Endothelial cell (in vitro differentiated cells): ENCODE data around the gene BCAM. TPM values are rescaled to one million over a fixed set of nuclear protein-coding genes. Genes with fewer than 3 reads are reported as not detected.
"Not testable (repeated sequence)": the region's sequence is repeated elsewhere in the genome, so short reads cannot be mapped to it uniquely, and the experiment has no call there.

Experiments
- DNase-seq: peaks from one replicate; pipeline ENCODE4 v3.0.0; 2021; ENCODE audit warnings: low spot score
- H3K27ac Mint-ChIP-seq: one replicate; pipeline ENCODE4 v1.8.0; 2021; ENCODE audit warnings: mixed read lengths, inconsistent platforms; ENCODE audit not compliant: unreplicated experiment
- H3K27me3 Mint-ChIP-seq: one replicate; pipeline ENCODE4 v1.8.0; 2021; ENCODE audit warnings: mild to moderate bottlenecking, moderate library complexity, mixed read lengths, inconsistent platforms; ENCODE audit not compliant: unreplicated experiment
- H3K36me3 Mint-ChIP-seq: one replicate; pipeline ENCODE4 v1.8.0; 2021; ENCODE audit warnings: mild to moderate bottlenecking, low read depth, mixed read lengths, inconsistent platforms; ENCODE audit not compliant: unreplicated experiment
- H3K4me1 Mint-ChIP-seq: one replicate; pipeline ENCODE4 v1.8.0; 2021; ENCODE audit warnings: mild to moderate bottlenecking, mixed read lengths, inconsistent platforms; ENCODE audit not compliant: unreplicated experiment
- H3K4me3 Mint-ChIP-seq: one replicate; pipeline ENCODE4 v1.8.0; 2021; ENCODE audit warnings: mild to moderate bottlenecking, mixed read lengths, inconsistent platforms; ENCODE audit not compliant: unreplicated experiment
- H3K9me3 Mint-ChIP-seq: one replicate; pipeline ENCODE4 v1.8.0; 2021; ENCODE audit warnings: mixed read lengths, inconsistent platforms; ENCODE audit not compliant: unreplicated experiment
- total RNA-seq: library from RNA; stranded (reverse); fragmentation: NEBNext Ultra II Directional; extraction: Animal tissue kit (Norgen Biotek cat#: 25700); gene quantifications from one replicate; pipeline ENCODE4 v1.2.1, GENCODE V29; 2021; ENCODE audit not compliant: unreplicated experiment
- TF ChIP-seq, protein P1 (sequence below): fragments of 200-600 bp; sonication (generic); IDR thresholded peaks from one replicate; pipeline ENCODE4 v1.5.0; 2021; ENCODE audit warnings: antibody characterized with exemption; ENCODE audit not compliant: unreplicated experiment

Gene BCAM
- total RNA-seq, 1 donor from 2014 or later = 6.9 TPM

DNA sequence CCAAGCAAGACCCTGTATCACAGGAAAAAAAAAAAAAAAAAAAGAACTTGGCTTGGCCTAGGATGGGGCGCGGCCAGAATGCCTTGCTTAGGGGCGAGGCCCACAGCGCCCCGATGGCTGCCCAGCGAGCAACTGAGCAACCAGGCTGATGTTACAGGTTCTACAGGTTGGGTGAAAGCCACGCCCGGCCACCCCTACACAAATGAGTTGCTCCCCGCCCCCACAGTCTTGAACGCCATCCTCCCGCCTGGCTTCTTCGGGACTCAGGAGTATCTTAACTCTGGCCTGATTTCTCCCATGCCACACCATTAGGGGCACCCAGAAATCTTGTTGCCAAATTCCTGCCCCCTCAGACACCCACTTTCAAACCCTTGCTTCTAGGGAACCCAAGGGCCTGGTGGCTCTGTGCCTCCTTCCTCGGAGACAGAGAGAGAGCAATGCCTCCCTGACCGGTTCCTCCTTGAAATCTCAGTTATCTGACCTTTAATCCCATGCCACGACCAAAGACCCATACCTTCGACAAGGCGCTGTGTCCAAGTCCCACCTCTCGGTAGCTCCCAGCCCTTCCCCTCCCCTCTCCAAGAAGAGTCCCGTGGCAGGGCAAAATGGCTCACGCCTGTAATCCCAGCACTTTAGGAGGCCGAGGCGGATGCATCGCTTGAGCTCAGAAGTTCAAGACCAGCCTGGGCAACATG lies 32.4 kb upstream of the BCAM start:
- Mint-ChIP-seq H3K4me1 (no peaks in the 10 kb centered on the region), H3K36me3 (no peaks in the 10 kb centered on the region), H3K9me3 (no peaks in the 10 kb centered on the region), H3K27me3 (peaks cover 5% of the 10 kb centered on the region), H3K4me3 (no peak overlapping the region), H3K27ac (no peak overlapping the region)
- TF ChIP-seq, protein P1, sequence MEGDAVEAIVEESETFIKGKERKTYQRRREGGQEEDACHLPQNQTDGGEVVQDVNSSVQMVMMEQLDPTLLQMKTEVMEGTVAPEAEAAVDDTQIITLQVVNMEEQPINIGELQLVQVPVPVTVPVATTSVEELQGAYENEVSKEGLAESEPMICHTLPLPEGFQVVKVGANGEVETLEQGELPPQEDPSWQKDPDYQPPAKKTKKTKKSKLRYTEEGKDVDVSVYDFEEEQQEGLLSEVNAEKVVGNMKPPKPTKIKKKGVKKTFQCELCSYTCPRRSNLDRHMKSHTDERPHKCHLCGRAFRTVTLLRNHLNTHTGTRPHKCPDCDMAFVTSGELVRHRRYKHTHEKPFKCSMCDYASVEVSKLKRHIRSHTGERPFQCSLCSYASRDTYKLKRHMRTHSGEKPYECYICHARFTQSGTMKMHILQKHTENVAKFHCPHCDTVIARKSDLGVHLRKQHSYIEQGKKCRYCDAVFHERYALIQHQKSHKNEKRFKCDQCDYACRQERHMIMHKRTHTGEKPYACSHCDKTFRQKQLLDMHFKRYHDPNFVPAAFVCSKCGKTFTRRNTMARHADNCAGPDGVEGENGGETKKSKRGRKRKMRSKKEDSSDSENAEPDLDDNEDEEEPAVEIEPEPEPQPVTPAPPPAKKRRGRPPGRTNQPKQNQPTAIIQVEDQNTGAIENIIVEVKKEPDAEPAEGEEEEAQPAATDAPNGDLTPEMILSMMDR = no peak
- no peak for DNase-seq

DNA sequence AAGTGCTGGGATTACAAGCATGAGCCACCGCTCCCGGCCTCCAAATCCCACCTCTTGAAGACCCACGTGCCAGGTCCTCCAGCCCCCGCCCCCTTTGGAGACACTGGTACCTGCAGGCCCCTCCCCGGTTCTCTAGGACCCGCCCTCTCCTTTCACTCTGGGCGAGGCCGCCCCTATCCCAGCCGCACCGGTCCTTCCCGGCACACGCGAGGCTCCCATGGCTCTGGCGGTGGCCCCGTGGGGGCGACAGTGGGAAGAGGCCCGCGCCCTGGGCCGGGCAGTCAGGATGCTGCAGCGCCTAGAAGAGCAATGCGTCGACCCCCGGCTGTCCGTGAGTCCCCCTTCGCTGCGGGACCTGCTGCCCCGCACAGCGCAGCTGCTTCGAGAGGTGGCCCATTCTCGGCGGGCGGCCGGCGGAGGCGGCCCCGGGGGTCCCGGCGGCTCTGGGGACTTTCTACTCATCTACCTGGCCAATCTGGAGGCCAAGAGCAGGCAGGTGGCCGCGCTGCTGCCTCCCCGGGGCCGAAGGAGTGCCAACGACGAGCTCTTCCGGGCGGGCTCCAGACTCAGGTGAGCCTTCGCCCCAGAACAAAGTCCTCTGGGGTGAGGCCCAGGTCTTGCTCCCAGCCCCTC lies 31.1 kb upstream of the BCAM start, which contains the start of gene CBLC:
Gene CBLC, plus strand, starts transcription at position 176 of the 633 bp plus-strand sequence. Its CDS starts 42 bp downstream, at position 218.
- peak; percentile 34 for DNase-seq
- Mint-ChIP-seq H3K27ac (no peak within 1 kb of the TSS), H3K4me1 (no peaks in the 10 kb centered on the region)

DNA sequence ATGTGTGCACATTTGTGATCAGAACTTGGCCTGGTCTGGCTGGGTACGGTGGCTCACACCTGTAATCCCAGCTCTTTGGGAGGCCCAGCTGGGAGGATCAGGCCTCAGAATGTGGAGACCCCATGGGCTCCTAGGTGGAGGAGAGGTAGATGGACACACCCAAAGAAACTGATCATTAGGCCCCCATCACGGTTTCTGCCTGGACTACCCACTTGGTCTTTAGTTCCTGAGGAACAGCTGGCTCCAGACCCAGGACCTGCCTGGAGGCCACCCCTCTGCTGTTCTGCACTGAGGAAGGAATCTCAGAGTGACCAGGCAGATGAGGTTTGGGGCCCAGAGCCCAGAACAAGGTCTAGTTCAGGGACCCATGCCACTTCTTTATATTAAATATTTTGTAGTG lies 29.8 kb upstream of the BCAM start:
- TF ChIP-seq, protein P1 = no peak
- no peak for DNase-seq
- no peak overlapping the region for H3K4me3 Mint-ChIP-seq
- H3K27me3 Mint-ChIP-seq = peaks cover 7% of the 10 kb centered on the region
- no peaks in the 10 kb centered on the region for H3K4me1 Mint-ChIP-seq
- H3K36me3 Mint-ChIP-seq = no peaks in the 10 kb centered on the region
- no peaks in the 10 kb centered on the region for H3K9me3 Mint-ChIP-seq
- H3K27ac Mint-ChIP-seq = no peak overlapping the region

More for the DNA sequence above, 31.1 kb upstream of the BCAM start, which contains the start of gene CBLC:
- TF ChIP-seq, protein P1 = peak; percentile 21
- no peak within 1 kb of the TSS for H3K4me3 Mint-ChIP-seq
- no peaks in the 10 kb centered on the region for H3K36me3 Mint-ChIP-seq
- peaks cover 7% of the 10 kb centered on the region for H3K27me3 Mint-ChIP-seq
- no peaks in the 10 kb centered on the region for H3K9me3 Mint-ChIP-seq

DNA sequence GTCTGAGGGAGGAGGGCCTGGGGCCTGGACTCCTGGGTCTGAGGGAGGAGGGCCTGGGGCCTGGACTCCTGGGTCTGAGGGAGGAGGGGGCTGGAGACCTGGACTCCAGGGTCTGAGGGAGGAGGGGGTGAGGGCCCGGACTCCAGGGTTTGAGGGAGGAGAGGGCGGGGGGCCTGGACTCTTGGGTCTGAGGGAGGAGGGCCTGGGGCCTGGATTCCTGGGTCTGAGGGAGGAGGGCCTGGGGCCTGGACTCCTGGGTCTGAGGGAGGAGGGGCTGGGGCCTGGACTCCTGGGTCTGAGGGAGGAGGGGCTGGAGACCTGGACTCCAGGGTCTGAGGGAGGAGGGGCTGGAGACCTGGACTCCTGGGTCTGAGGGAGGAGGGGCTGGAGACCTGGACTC lies 27.2 kb upstream of the BCAM start:
- not testable (repeated sequence) for H3K9me3 Mint-ChIP-seq, H3K4me3 Mint-ChIP-seq, H3K4me1 Mint-ChIP-seq, DNase-seq, H3K27ac Mint-ChIP-seq, H3K36me3 Mint-ChIP-seq, H3K27me3 Mint-ChIP-seq

DNA sequence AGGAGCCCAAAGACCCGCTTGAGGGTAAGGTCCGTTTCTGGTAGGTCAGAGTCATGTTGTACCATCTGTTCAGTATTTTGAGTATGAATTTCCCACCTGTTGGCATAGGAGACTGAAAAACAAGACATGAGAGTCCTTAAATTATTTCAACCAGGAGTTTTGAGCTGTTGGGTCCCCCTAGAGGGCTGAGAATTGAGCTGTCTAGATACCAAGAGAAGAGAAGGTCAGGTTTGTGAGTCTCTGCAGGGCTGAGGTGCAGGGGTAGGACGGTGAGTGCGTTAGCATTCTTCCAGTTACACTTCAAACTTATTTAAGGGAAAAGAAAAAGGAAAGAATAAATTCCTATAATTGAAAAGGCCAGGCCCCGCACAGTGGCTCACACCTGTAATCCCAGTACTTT lies 26.2 kb upstream of the BCAM start:
- Mint-ChIP-seq H3K36me3 (no peaks in the 10 kb centered on the region), H3K27ac (no peak overlapping the region), H3K27me3 (peaks cover 7% of the 10 kb centered on the region), H3K4me3 (no peak overlapping the region), H3K4me1 (no peaks in the 10 kb centered on the region), H3K9me3 (no peaks in the 10 kb centered on the region)
- TF ChIP-seq, protein P1 = peak; percentile 23
- no peak for DNase-seq
